NCI-H526 (cell line): ENCODE measurements around the gene PSTPIP1.

Experiments used
- DNase-seq, 2 experiments: peaks; one replicate each; lab custom pipeline; 2025; lab: John Stamatoyannopoulos, UW

Gene PSTPIP1

DNA sequence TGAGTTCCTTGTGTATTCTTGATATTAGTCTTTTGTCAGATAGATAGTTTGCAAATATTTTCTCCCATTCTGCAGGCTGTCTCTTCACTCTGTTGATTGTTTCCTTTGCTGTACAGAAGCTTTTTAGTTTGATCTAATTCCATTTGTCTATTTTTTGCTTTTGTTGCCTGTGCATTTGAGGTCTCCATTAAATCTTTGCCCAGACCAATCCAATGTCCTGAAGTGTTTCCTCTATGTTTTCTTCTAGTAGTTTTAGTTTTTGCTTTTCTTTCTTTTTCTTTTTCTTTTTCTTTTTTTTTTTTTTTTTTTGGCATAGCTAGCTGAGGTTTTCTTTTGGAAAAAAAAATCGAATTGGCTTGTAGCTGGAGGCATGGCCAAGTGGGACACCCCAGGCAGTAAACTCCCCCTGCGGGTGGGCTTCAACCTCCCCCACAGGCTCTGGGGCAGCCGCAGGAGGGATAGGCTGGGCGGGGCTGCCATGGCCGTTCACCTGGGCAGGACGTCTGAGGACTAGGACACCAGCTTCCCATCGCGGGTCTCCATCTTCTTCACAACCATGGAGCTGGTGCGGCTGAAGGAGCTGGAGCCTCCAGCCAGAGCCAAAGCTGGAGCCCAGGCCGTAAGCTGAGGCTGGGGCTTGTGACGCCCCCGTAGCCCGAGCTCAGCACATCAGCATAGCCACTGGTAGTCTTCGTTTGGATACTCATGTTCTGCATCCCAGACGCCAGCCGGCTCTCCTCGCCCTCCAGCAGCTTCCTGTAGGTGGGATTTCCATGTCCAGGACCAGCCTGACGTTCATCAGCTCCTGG lies 16.2 kb upstream of the PSTPIP1 start:
- no peak for DNase-seq

DNA sequence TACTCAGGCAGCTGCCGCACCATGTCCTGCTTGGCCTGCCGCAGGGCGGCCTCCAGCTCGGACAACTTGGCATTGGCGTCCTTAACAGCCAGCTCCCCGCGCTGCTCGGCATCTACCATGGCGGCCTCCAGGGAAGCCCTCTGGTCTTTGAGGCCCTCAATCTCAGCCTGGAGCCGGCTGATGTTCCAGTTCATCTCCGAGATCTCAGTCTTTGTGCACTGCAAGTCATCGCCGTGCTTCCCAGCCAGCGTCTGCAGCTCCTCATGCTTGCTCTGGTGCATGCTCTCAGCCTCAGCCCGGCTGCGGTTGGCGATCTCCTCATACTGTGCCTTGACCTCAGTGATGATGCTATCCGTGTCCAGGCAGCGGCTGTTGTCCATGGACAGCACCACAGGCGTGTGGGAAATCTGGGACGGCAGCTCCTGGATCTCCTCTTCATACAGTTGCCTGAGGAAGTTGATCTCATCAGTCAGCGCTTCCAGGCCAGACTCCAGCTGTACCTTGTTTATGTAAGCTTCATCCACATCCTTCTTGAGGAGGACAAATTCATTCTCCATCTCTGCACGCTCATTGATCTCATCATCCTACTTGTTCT lies 15.5 kb upstream of the PSTPIP1 start:
- no peak for DNase-seq

DNA sequence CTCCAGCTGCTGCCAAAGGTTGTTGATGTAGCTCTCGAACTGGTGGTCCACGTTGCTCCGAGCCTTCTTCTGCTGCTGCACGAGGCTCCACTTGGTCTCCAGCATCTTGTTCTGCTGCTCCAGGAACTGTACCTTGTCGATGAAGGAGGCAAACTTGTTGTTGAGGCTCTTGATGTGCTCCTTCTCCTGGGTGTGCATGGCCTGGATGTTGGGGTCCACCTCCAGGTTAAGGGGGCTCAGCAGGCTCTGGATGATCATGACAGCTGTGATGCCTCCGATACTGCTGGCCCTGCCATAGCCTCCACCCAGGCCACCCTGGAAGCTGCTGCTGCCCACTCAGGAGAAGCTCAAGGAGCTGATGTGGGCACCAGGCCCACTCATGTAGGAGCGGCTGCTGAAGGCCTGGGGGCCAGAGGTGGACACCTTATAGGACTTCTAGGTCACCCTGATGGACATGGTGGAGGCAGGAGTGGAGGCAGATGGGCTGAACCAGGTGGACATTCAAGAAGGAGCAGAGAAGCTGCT lies 14.9 kb upstream of the PSTPIP1 start:
- DNase-seq: no peak

DNA sequence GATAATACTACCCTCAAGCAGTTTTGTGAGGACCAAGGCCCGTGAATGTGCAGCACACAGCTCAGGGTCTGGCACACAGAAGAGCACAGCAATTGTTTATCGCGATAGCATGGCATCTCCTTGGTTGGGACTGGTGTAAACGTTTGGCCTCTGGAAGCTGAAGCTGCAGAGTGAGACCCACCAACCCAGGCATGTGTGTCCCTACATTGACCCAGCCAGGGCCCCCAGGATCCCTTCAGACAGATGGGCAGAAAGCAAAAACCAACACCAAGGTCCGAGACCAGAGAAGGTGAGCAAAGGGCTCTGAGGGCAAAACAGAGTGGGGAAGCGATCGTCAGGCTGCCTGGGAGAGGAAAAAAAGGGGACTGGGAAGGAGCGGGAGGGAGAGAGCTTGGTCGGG lies 12.6 kb upstream of the PSTPIP1 start:
- no peak for DNase-seq

DNA sequence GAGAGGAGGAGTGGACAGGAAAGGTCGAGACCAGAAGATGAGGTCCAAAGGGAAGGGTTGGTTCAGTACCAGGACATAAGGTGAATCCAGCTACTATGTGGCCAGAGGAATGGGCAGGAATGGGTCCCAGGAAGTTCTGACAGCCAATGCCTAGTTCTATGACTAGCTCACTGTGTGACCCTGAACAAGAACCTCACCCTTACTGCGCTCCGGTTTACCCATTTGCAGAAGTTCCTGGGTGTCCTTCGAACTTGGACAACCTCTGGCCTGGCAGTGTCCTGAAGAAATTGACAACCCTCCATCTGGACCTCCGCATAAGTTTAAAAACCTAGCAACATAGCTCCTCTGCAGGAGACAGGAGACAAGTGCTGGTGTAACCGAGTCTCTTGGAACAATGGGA lies 12.2 kb upstream of the PSTPIP1 start:
- DNase-seq: no peak

DNA sequence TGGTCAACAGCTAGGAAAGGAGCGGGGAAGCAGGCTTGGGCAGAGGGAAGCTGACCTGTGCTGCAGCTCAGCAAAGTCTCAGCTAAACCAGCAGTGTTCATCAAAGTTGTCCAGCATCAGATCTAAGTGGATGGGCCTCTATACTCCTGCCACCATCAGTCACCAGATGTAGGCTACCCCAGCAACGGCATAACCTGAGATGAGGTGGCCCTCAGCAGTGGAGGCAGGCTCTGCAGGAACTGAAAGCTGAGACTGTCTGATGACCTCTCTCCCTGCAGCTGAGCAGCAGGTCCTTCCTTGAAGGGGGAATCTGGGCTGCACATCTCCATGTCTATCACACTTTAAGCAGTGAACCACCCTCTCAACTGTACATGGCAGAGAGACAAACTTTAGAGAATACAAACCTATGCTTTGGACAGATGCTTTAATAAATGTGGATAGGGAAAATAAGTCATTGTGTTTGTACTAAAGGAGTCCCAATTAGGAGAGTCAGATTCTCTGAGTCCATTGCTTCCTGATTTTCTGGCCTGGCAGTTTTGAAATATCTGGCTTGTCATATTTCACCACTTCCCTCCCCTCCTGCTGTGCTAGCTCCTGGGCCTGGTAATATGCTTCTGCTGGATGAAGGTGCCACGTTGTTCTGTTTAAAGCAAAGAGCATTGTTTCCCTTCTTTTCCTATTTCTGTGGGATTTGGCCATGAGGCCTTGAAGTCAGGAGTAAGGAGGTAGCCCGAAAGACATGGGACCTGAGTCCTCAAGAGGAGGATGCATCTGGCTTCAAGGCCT lies 11.1 kb upstream of the PSTPIP1 start:
- DNase-seq: no peak

DNA sequence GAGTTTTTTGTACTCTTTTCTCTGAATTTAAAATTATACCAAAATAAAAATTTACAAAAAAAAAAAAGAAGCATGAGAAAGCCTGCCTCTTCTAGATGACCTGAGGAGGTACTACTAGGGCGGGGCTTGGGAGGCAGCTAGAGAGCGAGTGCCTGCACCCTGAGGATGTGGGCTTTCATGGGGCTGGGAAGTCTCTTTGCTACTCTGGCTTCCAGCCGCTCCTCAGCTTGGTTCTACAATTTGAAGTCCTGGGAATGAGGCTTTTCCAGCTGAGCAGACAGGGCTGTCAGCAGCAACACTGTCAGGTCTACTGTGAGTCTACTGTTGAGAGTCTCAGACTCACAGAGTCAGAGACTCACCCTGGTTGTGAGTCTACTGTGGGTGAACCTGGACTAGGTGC lies 8.2 kb upstream of the PSTPIP1 start:
- DNase-seq: no peak

DNA sequence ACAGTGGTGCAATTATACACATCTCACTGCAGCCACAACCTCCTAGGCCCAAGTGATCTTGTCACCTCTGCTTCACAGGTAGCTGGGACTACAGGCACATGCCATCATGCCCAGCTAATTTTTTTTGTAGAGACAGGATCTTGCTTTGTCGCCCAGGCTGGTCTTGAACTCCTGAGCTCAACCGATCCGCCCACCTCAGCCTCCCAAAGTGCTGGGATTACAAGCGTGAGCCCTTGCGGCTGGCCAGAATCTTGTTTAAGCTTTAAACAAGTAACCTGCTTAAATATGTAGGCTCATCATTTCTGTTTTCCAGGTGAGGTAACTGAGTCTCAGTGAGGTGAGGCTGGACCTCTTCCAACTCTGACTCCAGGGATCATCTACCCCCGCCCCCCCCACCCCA lies 7.7 kb upstream of the PSTPIP1 start:
- no peak for DNase-seq

DNA sequence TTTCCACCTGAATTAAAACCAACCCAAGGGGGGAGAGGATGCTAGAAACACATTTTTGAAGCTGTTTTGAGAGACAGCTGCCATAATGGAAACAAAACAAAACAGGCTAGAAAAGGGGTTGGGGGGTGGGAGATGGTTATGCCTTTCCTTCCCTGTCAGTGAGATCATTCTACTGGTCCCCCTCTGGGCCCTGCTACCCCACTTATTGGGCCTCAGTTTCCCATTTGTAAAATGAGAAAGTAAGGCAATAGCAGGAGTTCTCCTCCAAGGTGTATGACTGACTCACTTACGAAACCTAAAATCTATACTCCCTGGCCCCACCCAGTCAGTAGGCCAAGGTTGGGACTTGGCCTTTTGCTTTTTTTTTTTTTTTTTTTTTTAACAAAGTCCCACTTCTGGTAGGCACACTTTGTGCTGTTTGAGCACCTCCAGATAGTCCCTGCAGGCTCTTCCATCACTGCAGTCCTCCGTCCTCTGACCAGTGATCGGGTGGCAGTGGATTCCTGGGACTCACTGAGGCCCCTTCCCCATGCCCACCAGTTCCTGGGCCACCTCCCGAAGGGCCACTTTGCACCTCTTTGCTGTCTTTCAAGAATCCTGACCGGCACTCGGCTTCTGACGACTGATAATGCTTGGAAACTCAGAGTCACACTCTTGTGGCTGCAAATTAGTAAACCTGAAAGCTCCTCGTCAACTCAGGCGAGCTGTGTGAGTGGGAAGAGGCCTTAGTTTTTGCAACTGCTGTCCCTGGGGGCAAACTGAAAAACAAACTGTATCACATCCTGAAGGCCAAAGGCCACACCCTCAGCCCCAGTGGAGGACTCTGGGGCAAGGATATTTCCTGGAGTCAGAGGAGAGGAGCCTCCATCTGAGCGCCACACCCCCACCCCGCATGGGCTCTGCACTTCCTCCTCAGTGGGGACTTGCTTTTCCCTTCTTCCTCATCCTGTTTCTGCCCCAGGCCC lies 6.7 kb upstream of the PSTPIP1 start:
- DNase-seq: peak in 1 of 2 experiments; percentile 42

DNA sequence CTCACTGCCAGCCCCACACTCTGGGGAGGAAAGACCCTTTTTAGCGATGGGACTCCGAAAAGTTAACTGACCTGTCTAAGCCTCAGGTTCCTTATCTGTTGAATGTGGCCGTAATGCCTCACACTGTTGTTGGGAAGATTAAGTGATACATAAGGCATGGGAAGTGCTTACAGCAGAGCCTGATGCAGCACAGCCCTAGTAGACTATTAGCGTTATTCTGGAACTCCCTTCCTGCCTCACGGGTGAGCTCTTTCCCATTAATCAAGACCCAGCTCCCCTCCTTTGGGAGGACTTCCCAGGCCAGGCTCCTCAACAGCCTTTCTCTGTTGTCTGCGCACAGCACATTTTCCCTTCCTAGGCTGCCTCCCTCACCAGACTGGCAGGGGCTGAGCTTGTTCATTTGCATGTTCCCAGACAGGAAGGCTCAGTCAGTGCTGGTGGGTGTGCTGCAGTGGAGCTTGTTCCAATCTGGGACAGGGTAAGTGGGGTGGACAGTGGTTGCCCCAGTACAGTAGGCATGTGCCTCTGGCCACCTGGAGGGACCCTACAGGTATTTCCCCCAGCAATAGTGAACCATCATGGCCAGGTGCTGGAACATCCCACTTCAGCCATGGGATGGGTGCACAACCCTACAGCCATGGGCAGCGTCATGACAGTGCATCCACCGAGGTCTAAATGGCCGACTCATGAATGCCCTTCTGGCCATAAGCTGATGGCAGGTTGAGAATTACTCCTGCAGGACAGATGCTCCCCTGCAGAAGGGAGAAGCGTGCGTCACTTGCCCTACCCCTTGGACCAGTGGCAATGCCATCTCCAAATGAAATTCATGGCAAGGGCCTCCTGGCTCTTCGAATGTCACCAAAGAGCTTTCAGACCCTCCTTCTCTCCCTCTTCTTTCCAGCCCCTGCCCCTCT lies 5.8 kb upstream of the PSTPIP1 start:
- peak; percentile 79 to 86 for DNase-seq

DNA sequence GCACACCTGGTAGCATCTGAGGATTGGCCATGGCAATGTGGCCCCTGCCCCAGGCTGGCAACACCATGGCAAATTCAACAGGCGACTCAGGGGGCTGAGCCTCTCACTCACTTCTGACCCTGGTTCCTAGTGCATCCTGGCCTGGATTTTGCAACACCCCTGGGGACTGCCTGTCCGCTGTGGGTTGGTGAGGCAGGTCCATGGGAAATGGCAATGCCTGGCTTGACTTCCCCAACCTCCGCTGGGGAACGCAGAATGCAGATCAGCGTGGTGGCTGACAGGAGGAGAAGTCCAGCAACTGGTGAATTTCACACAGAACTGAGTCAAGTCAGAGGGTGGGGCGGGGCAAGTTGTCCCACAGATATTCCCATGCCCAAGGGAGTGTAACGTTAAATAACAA lies 3.9 kb upstream of the PSTPIP1 start:
- DNase-seq: no peak

DNA sequence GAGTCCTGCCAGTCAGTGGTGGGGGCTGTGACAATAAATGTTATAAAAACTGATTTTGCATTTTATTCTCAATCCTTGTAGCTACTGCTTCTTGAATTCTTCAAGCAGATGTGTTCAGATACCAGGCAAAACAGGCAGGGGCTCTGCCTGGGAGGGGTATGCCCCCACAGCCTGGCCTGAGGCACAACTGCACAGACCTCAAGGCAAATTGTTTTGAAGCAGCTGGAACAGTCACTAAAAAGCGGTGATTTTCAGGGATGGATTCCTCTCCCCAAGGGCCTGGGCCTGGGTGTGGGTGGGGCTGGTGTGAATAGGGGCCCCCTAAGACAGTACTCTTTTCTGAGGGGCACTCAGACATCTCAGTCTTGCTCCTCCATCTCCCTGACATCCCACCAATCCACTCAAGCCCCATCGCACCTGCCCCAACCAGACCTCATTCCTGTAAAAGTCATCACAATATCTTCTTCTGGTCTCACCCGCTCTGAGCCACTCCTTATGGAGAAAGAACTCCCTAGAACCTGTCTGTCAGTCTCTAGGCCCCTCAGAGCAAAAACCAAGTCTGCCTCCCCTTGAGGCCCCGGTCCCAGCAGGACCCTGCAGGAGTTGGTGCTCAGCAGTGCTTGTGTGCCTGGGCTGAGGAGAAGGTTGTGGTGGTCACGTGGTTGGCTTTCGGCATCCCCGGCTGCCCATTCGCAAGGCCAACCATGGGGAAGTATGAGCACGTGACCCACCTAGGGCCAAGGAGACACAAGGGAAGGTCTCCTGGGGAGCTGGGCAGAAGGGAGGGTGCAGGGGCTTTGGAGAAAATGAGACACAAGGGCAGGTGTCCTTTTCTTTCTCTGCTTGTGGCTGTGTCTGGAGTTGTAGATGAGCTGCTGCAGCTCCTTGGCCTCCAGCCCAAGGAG lies 2.9 kb upstream of the PSTPIP1 start:
- no peak for DNase-seq

DNA sequence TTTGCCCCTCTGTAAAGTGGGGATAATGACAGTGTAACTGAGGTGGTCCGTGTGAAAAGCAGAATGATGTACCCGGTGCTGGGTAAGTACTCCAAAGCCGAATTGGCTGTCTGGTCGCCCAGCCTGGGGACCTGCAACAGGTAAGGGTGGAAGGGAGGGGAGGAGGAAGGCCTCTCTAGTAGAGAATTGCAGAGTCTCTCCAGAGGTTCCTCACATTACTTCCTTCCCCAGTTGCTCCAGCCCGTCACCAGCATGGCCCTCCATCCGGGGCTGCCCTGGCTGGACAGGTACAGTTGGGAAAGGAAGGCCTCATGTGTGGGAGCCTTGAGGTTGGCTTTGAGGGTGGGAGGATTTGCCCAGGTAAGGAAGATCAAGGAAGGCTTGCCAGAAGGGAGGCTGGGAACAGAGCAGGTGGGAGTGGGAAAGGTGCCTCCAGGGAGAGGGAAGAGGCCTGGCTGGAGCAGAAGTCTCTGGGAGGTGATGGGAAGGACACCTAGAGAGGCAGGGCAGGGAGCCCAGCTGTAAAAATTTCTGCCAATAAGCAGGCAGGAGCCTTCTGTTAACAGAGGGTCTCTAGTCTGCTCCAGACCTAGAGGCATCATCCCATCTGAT lies 1.7 kb upstream of the PSTPIP1 start:
- no peak for DNase-seq

DNA sequence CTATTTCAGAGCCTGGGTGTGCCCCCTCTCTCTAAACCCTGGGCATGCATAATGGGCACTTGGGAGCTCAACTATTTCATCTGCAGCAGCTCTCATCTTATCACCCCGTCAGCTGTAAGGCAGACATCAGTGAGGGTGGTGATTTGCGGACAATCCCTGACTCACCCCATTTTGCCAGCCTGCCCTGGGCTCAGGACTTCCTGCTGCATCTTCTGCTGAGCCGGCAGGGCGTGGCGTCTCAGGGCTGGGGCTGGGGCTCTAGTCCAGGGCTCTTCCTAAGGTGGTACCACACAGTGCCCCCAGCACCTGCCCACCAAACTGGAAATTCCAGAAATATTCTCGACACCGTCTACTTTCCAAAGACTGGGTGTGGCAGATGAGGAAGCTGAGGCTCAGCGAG lies 925 bp upstream of the PSTPIP1 start:
- no peak for DNase-seq

DNA sequence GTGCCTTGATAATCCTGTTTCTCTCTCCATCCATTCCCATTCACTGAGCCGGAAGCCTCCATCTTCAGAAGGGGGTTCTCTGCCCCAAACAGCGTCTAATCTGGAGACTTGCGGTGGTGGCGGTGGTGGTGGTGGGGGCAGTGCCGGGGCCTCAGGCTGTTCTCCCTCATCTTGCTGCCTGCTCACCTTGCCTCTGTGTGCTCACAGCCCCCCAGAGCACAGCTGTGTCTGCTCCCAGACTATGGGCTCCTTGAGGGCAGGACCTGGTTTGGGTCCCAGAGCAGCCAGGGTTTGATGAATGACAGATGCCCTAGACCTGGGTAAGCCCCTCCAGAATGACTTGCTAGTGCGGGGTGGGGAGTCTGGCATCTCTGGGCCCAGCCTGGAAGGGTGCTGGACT lies 430 bp upstream of the PSTPIP1 start:
- no peak for DNase-seq

DNA sequence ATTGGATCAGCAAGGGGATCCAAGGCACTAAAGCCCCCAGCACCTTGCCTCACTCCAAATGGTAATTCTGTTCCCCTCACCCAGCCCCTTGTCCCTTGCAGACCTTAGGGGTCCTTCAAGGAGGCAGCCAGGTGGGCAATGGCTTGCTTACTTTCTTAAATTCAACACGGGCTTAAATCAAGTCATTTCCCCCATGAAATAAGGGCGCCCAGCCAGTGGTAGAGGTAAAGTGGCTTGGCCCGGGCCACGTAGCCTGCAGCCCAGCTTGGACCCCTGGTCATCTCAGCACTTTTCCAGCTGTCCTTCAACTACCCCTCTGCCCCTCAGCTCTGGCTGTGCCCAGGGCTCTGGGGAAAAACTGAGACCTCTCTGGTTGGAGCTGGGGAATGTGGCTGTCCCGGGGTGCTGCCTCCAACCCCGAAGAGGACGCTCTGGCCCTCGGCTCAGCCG lies 1.2 kb downstream of the PSTPIP1 start:
- DNase-seq: no peak

DNA sequence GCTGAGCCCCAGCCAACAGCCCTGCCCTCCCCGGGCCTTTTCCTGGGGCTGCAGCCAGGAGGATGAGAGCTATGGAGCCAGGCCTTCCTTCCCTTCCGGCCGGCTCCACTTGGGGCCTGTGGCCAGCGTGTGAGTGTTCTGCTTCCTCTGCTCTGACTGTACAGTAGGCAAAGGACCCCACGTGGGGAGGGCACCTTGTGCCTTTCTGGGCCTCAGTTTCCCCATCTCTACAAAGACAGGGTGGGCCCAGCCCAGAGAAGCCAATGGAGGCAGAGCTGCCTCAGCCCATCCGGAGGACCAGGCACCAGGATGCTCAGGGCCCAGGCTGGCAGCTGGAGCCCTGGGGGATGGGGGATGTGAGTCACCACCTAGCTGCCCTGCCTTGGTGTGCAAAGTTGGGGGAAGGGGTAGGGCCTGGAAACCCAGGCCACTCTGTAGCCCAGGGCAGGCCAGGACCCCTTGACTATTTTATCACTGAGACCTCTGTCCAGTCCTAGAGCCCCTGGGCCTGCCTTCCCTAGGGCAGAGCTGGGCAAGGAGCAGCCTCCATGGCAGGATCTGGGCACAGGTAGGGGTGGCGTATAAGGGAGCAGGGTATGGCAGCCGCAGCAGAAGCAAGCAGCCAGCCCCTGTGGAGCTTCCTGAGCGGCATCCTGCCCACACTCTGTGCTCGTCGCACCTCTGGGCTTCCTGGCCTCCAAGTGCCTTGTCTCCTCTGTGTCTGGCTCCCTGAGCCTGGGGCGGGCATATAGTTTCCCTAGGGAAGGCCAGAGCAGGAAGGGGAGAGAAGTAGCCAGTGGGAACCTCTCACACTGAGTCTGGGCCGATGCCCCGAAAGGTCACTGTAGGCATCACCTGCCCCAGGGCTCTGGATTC lies 1.8 kb downstream of the PSTPIP1 start:
- no peak for DNase-seq
